Esophagus (tissue), 2 donors: ENCODE results near the gene PPY. TPM values are rescaled to one million over a fixed set of nuclear protein-coding genes. Genes with fewer than 3 reads are reported as not detected.
"Not testable (repeated sequence)": the region's sequence is repeated elsewhere in the genome, so short reads cannot be mapped to it uniquely, and the experiment has no call there.

ENCODE experiments used
- H3K27ac ChIP-seq, 2 donors: one replicate each; pipeline ENCODE4 v1.5.1; 2013; ENCODE audit warnings: low read depth in 2 of 2, mild to moderate bottlenecking in 2 of 2, inconsistent platforms in 1 of 2, low read length in 1 of 2, moderate library complexity in 1 of 2
- H3K27me3 ChIP-seq, 2 donors: one replicate each; pipeline ENCODE4 v1.6.1; 2013; ENCODE audit warnings: low read length in 2 of 2, control low read depth in 1 of 2, mild to moderate bottlenecking in 1 of 2; ENCODE audit not compliant: insufficient read depth in 2 of 2, control insufficient read depth in 1 of 2
- H3K36me3 ChIP-seq, 2 donors: one replicate each; pipeline ENCODE4 v1.6.1; 2013; ENCODE audit warnings: low read length in 1 of 2; ENCODE audit not compliant: control insufficient read depth in 2 of 2, insufficient read depth in 2 of 2
- H3K4me1 ChIP-seq, 2 donors: one replicate each; pipeline ENCODE4 v1.6.1; 2013; ENCODE audit warnings: low read length in 1 of 2; ENCODE audit not compliant: control insufficient read depth in 2 of 2, insufficient read depth in 2 of 2
- H3K4me3 ChIP-seq, 2 donors: one replicate each; pipeline ENCODE4 v1.5.1; 2013; ENCODE audit warnings: low read length in 2 of 2, mild to moderate bottlenecking in 2 of 2, low read depth in 1 of 2, moderate library complexity in 1 of 2
- H3K9me3 ChIP-seq, 2 donors: one replicate each; pipeline ENCODE4 v1.6.1; 2013; ENCODE audit warnings: mild to moderate bottlenecking in 2 of 2, low read depth in 1 of 2, low read length in 1 of 2, moderate library complexity in 1 of 2; ENCODE audit not compliant: control insufficient read depth in 2 of 2, insufficient read depth in 1 of 2
- WGBS, 2 donors: extraction: QIAGEN DNeasy Blood & Tissue Kit; methylation state at CpG; one replicate each; pipeline ENCODE4 v1.1.7; 2013; 5-methylcytosine and 5-hydroxymethylcytosine counted together
- polyA plus RNA-seq, 2 donors: library from polyadenylated mRNA; stranded (reverse); fragments of 200-250 nt; gene quantifications; one replicate each; pipeline ENCODE4 v1.2.3, GENCODE V29; 2013
- donor health status: healthy with polysubstance abuse.
- donor health status: Bipolar disorder and iron deficiency.

Gene PPY
- polyA plus RNA-seq, 2 donors: not detected

- Histone ChIP-seq H3K27me3 (peaks cover 5 to 8% of the 10 kb centered on the region in 2 donors), H3K27ac (no peak overlapping the region), H3K4me3 (peak overlapping the region in 1 of 2 donors; percentile 12), H3K36me3 (no peaks in the 10 kb centered on the region), H3K4me1 (peaks cover 0 to 8% of the 10 kb centered on the region in 2 donors), H3K9me3 (no peaks in the 10 kb centered on the region)
- 20% methylated on average over 19 of the region's 19 CpGs for WGBS, 2 donors
These were observed 10.1 kb upstream of the PPY start for GRCh38 chr17:43952351-43952723.

- H3K36me3 ChIP-seq: no peaks in the 10 kb centered on the region
- H3K9me3 ChIP-seq: no peaks in the 10 kb centered on the region
- H3K4me3 ChIP-seq: no peak overlapping the region
- peaks cover 5 to 8% of the 10 kb centered on the region in 2 donors for H3K27me3 ChIP-seq
- H3K4me1 ChIP-seq: peaks cover 0 to 8% of the 10 kb centered on the region in 2 donors
- WGBS, 2 donors: 66 to 73% methylated on average over 4 of the region's 4 CpGs
- no peak overlapping the region for H3K27ac ChIP-seq
These were observed 9.5 kb upstream of the PPY start for GRCh38 chr17:43951750-43952149.

DNA sequence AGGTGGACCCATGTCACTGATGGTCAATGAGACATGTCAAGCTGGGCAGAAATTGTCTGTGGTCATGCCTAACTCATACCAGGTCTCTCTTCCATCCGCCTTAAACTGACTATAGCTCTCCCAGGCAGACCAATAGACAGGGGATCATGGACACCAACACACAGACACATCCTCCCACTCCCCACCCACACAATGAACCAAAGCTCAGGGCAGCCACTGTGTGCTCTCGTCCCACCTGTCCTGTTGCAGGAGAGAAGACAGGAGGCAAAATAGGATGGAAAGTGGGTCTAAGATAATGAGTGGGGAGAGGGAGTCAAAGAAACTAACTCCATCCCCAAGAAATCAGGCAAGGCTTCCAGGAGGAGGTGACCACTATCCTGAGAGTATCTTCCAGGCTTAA lies 8.3 kb upstream of the PPY start:
- no peaks in the 10 kb centered on the region for H3K9me3 ChIP-seq
- WGBS, 2 donors: 76 to 83% methylated on average over 2 of the region's 2 CpGs
- H3K27ac ChIP-seq: no peak overlapping the region
- no peak overlapping the region for H3K4me3 ChIP-seq
- H3K27me3 ChIP-seq: peaks cover 5 to 8% of the 10 kb centered on the region in 2 donors
- peaks cover 0 to 8% of the 10 kb centered on the region in 2 donors for H3K4me1 ChIP-seq
- H3K36me3 ChIP-seq: no peaks in the 10 kb centered on the region

DNA sequence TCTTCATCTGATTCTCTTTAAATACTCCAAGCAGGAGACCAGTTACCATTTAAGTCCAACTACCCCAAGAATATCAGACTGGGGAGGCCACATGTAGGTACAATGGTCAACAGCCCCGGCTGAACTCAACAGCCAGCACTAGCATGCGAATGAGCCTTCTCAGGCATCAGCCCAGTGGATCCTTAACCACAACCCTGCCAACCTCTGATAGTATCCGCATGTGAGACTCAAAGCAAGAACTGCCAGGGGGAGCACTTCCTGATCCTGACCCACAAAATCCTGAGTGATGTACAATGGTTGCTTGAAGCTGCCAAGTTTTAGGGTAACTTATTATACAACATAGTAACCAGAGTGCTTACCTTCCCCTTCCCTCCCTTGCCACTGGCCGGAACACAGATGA lies 7.5 kb upstream of the PPY start:
- no peak overlapping the region for H3K27ac ChIP-seq
- WGBS, 2 donors: 53 to 56% methylated on average over 4 of the region's 4 CpGs
- H3K4me1 ChIP-seq: peaks cover 0 to 8% of the 10 kb centered on the region in 2 donors
- no peak overlapping the region for H3K4me3 ChIP-seq
- peaks cover 5 to 8% of the 10 kb centered on the region in 2 donors for H3K27me3 ChIP-seq
- H3K36me3 ChIP-seq: no peaks in the 10 kb centered on the region
- H3K9me3 ChIP-seq: no peaks in the 10 kb centered on the region

GRCh38 chr17:43946781-43947180 lies 4.5 kb upstream of the PPY start:
- 60% methylated on average over 4 of the region's 4 CpGs for WGBS, 2 donors
- Histone ChIP-seq H3K4me1 (no peaks in the 10 kb centered on the region), H3K4me3 (no peak overlapping the region), H3K27me3 (no peaks in the 10 kb centered on the region), H3K9me3 (no peaks in the 10 kb centered on the region), H3K36me3 (no peaks in the 10 kb centered on the region), H3K27ac (no peak overlapping the region)

DNA sequence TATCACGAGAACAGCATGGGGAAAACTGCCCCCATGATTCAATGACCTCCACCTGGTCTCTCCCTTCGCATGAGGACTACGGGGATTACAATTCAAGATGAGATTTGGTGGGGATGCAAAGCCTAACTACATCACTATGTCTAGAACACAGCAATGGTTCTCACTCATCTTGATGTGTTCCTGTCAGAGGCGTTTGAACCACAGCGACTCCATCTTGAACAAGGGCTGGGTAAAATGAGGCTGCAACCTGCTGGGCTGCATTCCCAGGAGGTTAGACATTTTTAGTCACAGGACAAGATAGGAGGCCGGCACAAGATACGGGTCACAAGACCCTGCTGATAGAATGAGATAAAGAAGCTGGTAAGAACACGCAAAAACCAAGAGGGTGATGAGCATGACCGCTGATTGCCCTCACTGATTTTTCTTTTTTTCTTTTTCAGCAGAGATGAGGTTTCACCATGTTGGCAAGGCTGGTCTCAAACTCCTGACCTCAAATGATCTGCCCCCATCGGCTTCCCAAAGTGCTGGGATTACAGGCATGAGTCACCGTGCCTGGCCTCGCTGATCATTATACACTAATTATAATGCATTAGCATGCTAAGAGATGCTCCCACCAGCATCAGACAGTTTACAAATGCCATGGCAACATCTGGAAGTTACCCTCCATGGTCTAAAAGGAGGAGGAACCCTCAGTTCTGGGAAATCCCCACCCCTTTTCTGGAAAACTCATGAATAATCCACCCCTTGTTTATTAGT lies 3.0 kb upstream of the PPY start:
- Histone ChIP-seq H3K27ac (no peak overlapping the region), H3K36me3 (no peaks in the 10 kb centered on the region), H3K4me1 (no peaks in the 10 kb centered on the region), H3K4me3 (no peak overlapping the region), H3K9me3 (no peaks in the 10 kb centered on the region), H3K27me3 (no peaks in the 10 kb centered on the region)
- WGBS, 2 donors: 71 to 78% methylated on average over 12 of the region's 12 CpGs

- H3K27me3 ChIP-seq: peaks cover 0 to 3% of the 10 kb centered on the region in 2 donors
- WGBS, 2 donors: 69 to 77% methylated on average over 7 of the region's 7 CpGs
- no peaks in the 10 kb centered on the region for H3K36me3 ChIP-seq
- H3K27ac ChIP-seq: no peak overlapping the region
- peaks cover 4% of the 10 kb centered on the region in 2 donors for H3K4me1 ChIP-seq
- H3K4me3 ChIP-seq: no peak overlapping the region
- no peaks in the 10 kb centered on the region for H3K9me3 ChIP-seq
These were observed 1.6 kb downstream of the PPY start for GRCh38 chr17:43940630-43941029.

- WGBS, 2 donors: 95% methylated on average over 5 of the region's 5 CpGs
- peaks cover 0 to 3% of the 10 kb centered on the region in 2 donors for H3K27me3 ChIP-seq
- H3K9me3 ChIP-seq: no peaks in the 10 kb centered on the region
- H3K4me3 ChIP-seq: no peak overlapping the region
- peaks cover 4% of the 10 kb centered on the region in 2 donors for H3K4me1 ChIP-seq
- H3K27ac ChIP-seq: no peak overlapping the region
- H3K36me3 ChIP-seq: no peaks in the 10 kb centered on the region
These were observed 2.4 kb downstream of the PPY start for GRCh38 chr17:43939886-43940285.

- H3K36me3 ChIP-seq, H3K9me3 ChIP-seq, H3K27me3 ChIP-seq, H3K27ac ChIP-seq, H3K4me1 ChIP-seq, H3K4me3 ChIP-seq: not testable (repeated sequence)
- 94 to 97% methylated on average over 3 of the region's 3 CpGs for WGBS, 2 donors
These were observed 2.8 kb downstream of the PPY start for GRCh38 chr17:43939452-43939851.

GRCh38 chr17:43938838-43939182 lies 3.5 kb downstream of the PPY start:
- H3K27me3 ChIP-seq: peaks cover 0 to 3% of the 10 kb centered on the region in 2 donors
- no peaks in the 10 kb centered on the region for H3K9me3 ChIP-seq
- no peak overlapping the region for H3K27ac ChIP-seq
- H3K4me3 ChIP-seq: no peak overlapping the region
- H3K36me3 ChIP-seq: no peaks in the 10 kb centered on the region
- 66 to 82% methylated on average over 6 of the region's 6 CpGs for WGBS, 2 donors
- peaks cover 4% of the 10 kb centered on the region in 2 donors for H3K4me1 ChIP-seq
